ENCODE data around the gene TIMM8B. TPM values are rescaled to one million over a fixed set of nuclear protein-coding genes. Genes with fewer than 3 reads are reported as not detected.

TIMM8B gene
- total and polyA plus RNA-seq, 9 of the 15 experiments (the other 6 are each of a cell fraction or from before 2014, with no cell fraction given) = 95.8 to 338 (median 145) TPM

GRCh38 chr11:112085822-112086421 is 634 bp downstream of the TIMM8B start (continued):
- TF ChIP-seq NBN (IDR thresholded peaks at IDR 0.05; ENCODE audit: low read depth) (0 out of 2 replicates have a peak, but pooled peaks have one; percentile 5), BHLHE40 (IDR thresholded peaks at IDR 0.05; ENCODE audit: low read length) (0 out of 2 replicates have a peak, but pooled peaks have one; percentile 44), LEF1 (IDR thresholded peaks at IDR 0.05) (no peak), ARID2 (IDR thresholded peaks at IDR 0.05) (no peak), PHTF2 (CRISPR knock-in tag; IDR thresholded peaks at IDR 0.05) (peak; percentile 23; the same call in 1 of the 2 replicates), GATA2 (CRISPR knock-in tag; IDR thresholded peaks at IDR 0.05) (no peak; the same call in 1 of the 2 replicates), GTF2E2 (tag; IDR thresholded peaks at IDR 0.05) (no peak), ZNF655 (CRISPR knock-in tag; IDR thresholded peaks at IDR 0.05) (no peak), MYC (IDR thresholded peaks at IDR 0.05; ENCODE audit: low read depth, low read length) (peak; percentile 72; the same call in 1 of the 2 replicates), MYC (CRISPR knock-in tag; IDR thresholded peaks at IDR 0.05; ENCODE audit: borderline replicate concordance, low read depth) (peak; percentile 72; the same call in 1 of the 2 replicates), PRMT5 (CRISPR knock-in tag; IDR thresholded peaks at IDR 0.05) (no peak), TEAD1 (CRISPR knock-in tag; IDR thresholded peaks at IDR 0.05) (0 out of 4 replicates have a peak, but pooled peaks of 1 of the 2 experiments have one; percentile 18), ASH1L (IDR thresholded peaks at IDR 0.05; ENCODE audit: borderline replicate concordance, low read depth, partially characterized antibody) (no peak), ESRRA (IDR thresholded peaks at IDR 0.05; ENCODE audit: borderline replicate concordance, low read depth) (peak; percentile 48; the same call in 1 of the 2 replicates), SMARCA5 (IDR thresholded peaks at IDR 0.05) (no peak), OTX1 (CRISPR knock-in tag; IDR thresholded peaks at IDR 0.05) (no peak), CBFB (CRISPR knock-in tag; IDR thresholded peaks at IDR 0.05) (no peak), ZNF740 (CRISPR knock-in tag; IDR thresholded peaks at IDR 0.05) (peak; percentile 15; the same call in 1 of the 2 replicates), ZNF740 (tag; IDR thresholded peaks at IDR 0.05) (no peak), CAMTA2 (CRISPR knock-in tag; conservative IDR thresholded peaks at IDR 0.05) (no peak), NEUROD1 (IDR thresholded peaks at IDR 0.05; ENCODE audit: borderline replicate concordance, low read depth, low read length, partially characterized antibody) (peak; percentile 29), DEAF1 (CRISPR knock-in tag; IDR thresholded peaks at IDR 0.05) (0 out of 2 replicates have a peak, but pooled peaks have one; percentile 27), ZBTB7A (IDR thresholded peaks at IDR 0.05; ENCODE audit: borderline replicate concordance, control insufficient read depth, low read depth, low read length) (no peak)
- TF ChIP-seq, protein P1, sequence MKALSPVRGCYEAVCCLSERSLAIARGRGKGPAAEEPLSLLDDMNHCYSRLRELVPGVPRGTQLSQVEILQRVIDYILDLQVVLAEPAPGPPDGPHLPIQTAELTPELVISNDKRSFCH (CRISPR knock-in tag; IDR thresholded peaks at IDR 0.05) = no peak
- TF ChIP-seq, protein P1 (tag; IDR thresholded peaks at IDR 0.05) = no peak
